NB4 (cell line): ENCODE data around the gene MAGI2.

ENCODE experiments used
- POLR2A ChIP-seq: IDR thresholded peaks from 2 replicates; pipeline ENCODE4 v1.6.1; 2011; ENCODE audit warnings: mild to moderate bottlenecking; ENCODE audit not compliant: insufficient read length; ENCODE audit errors: extremely low read depth
- TF ChIP-seq, protein P1 (sequence below): IDR thresholded peaks from one replicate; pipeline ENCODE4 v1.5.1; 2012; ENCODE audit warnings: low read depth, low read length

DNA sequence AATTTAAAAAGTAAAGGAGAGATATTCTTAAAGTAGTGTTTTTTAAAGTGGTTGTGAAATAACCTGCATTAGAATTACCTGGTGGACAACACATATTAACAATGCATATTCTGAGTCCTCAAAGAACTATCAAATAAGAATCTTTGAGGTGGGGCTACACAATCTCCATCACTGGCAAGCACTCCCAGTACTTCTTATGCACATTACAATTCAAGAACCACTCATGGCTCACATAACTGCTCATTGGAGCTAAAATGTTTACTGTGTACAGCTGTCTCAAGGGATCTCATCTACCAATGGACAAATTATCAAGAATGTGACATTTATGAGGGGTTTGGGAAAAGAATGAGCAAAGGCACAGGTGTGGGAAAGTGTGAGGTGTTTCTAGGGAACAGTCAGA, 962.9 kb downstream of the MAGI2 start:
- TF ChIP-seq, protein P1, sequence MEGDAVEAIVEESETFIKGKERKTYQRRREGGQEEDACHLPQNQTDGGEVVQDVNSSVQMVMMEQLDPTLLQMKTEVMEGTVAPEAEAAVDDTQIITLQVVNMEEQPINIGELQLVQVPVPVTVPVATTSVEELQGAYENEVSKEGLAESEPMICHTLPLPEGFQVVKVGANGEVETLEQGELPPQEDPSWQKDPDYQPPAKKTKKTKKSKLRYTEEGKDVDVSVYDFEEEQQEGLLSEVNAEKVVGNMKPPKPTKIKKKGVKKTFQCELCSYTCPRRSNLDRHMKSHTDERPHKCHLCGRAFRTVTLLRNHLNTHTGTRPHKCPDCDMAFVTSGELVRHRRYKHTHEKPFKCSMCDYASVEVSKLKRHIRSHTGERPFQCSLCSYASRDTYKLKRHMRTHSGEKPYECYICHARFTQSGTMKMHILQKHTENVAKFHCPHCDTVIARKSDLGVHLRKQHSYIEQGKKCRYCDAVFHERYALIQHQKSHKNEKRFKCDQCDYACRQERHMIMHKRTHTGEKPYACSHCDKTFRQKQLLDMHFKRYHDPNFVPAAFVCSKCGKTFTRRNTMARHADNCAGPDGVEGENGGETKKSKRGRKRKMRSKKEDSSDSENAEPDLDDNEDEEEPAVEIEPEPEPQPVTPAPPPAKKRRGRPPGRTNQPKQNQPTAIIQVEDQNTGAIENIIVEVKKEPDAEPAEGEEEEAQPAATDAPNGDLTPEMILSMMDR = no peak
- TF ChIP-seq POLR2A = no peak
